HFFc6 (cell line): ENCODE results near the gene PGPEP1. TPM values are rescaled to one million over a fixed set of nuclear protein-coding genes. Genes with fewer than 3 reads are reported as not detected.
"Not testable (repeated sequence)": the region's sequence is repeated elsewhere in the genome, so short reads cannot be mapped to it uniquely, and the experiment has no call there.

Source experiments
- DNase-seq: peaks from one replicate; pipeline ENCODE4 v3.0.0-alpha.2; 2018
- H3K27ac Mint-ChIP-seq: 2 replicates; pipeline ENCODE4 v1.8.0; 2020; ENCODE audit warnings: mild to moderate bottlenecking, mixed read lengths
- H3K27me3 Mint-ChIP-seq: 2 replicates; pipeline ENCODE4 v1.8.0; 2021; ENCODE audit warnings: mild to moderate bottlenecking, moderate library complexity, mixed read lengths; ENCODE audit not compliant: insufficient read depth
- H3K36me3 Mint-ChIP-seq: 2 replicates; pipeline ENCODE4 v1.8.0; 2021; ENCODE audit warnings: low read depth, mixed read lengths
- H3K4me1 Mint-ChIP-seq: 2 replicates; pipeline ENCODE4 v1.8.0; 2020; ENCODE audit warnings: low read depth, mixed read lengths
- H3K4me3 Mint-ChIP-seq: 2 replicates; pipeline ENCODE4 v1.8.0; 2020; ENCODE audit warnings: mild to moderate bottlenecking, moderate library complexity, mixed read lengths
- H3K9me3 Mint-ChIP-seq: 2 replicates; pipeline ENCODE4 v1.8.0; 2020; ENCODE audit warnings: mild to moderate bottlenecking, mixed read lengths
- CTCF ChIP-seq: fragments of 200-600 bp; sonication (generic); IDR thresholded peaks from 2 replicates; pipeline ENCODE4 v1.5.0; 2021; ENCODE audit warnings: antibody characterized with exemption, mild to moderate bottlenecking
- total RNA-seq, 6 experiments: library from RNA; stranded (reverse); fragmentation: NEBNext Ultra II Directional; extraction: Animal tissue kit (Norgen Biotek cat#: 25700); gene quantifications; 2 replicates in 1 of 6; 3 replicates in 5 of 6; pipeline ENCODE4 v1.2.3, GENCODE V29; 2021

Gene PGPEP1
- total RNA-seq, 6 experiments from 2014 or later = 30.5 to 54.1 (median 32.4) TPM

- no peaks in the 10 kb centered on the region for H3K9me3 Mint-ChIP-seq
- DNase-seq = no peak
- H3K27ac Mint-ChIP-seq = peak overlapping the region; percentile 98
- peaks cover 35% of the 10 kb centered on the region for H3K4me1 Mint-ChIP-seq
- TF ChIP-seq CTCF = no peak
- H3K36me3 Mint-ChIP-seq = no peaks in the 10 kb centered on the region
- H3K4me3 Mint-ChIP-seq = peak overlapping the region; percentile 94
- peaks cover 5% of the 10 kb centered on the region for H3K27me3 Mint-ChIP-seq
These were observed 18.7 kb upstream of the PGPEP1 start for GRCh38 chr19:18321734-18322102.

GRCh38 chr19:18322318-18322758, 18.1 kb upstream of the PGPEP1 start:
- peak; percentile 52 for DNase-seq
- Mint-ChIP-seq H3K4me1 (peaks cover 35% of the 10 kb centered on the region), H3K27ac (peak overlapping the region; percentile 98), H3K9me3 (no peaks in the 10 kb centered on the region), H3K36me3 (no peaks in the 10 kb centered on the region), H3K4me3 (peak overlapping the region; percentile 94), H3K27me3 (peaks cover 5% of the 10 kb centered on the region)
- peak; percentile 68 for TF ChIP-seq CTCF

- H3K4me1 Mint-ChIP-seq = peaks cover 35% of the 10 kb centered on the region
- DNase-seq = peak; percentile 96
- no peaks in the 10 kb centered on the region for H3K9me3 Mint-ChIP-seq
- H3K27me3 Mint-ChIP-seq = peaks cover 5% of the 10 kb centered on the region
- no peaks in the 10 kb centered on the region for H3K36me3 Mint-ChIP-seq
- no peak for TF ChIP-seq CTCF
- H3K4me3 Mint-ChIP-seq = peak within 1 kb of the TSS; percentile 94
- H3K27ac Mint-ChIP-seq = peak within 1 kb of the TSS; percentile 98
These were observed 17.5 kb upstream of the PGPEP1 start, which contains the start of gene LSM4 for GRCh38 chr19:18322759-18323460. TSS of gene LSM4 (minus strand) at chr19:18323076. CDS start at chr19:18323020, 56 bp downstream.

- not testable (repeated sequence) for H3K4me3 Mint-ChIP-seq, H3K27ac Mint-ChIP-seq
These were observed 16.0 kb upstream of the PGPEP1 start for GRCh38 chr19:18324373-18324731.

GRCh38 chr19:18326772-18327171, 13.6 kb upstream of the PGPEP1 start:
- no peak for DNase-seq
- peaks cover 38% of the 10 kb centered on the region for H3K4me1 Mint-ChIP-seq
- H3K27ac Mint-ChIP-seq = no peak overlapping the region
- no peaks in the 10 kb centered on the region for H3K9me3 Mint-ChIP-seq
- H3K4me3 Mint-ChIP-seq = no peak overlapping the region
- H3K36me3 Mint-ChIP-seq = no peaks in the 10 kb centered on the region
- no peak for TF ChIP-seq CTCF
- peaks cover 4% of the 10 kb centered on the region for H3K27me3 Mint-ChIP-seq

More at GRCh38 chr19:18324373-18324731, 16.0 kb upstream of the PGPEP1 start:
- H3K36me3 Mint-ChIP-seq, H3K27me3 Mint-ChIP-seq, DNase-seq, H3K9me3 Mint-ChIP-seq: not testable (repeated sequence)
- peaks cover 44% of the 10 kb centered on the region for H3K4me1 Mint-ChIP-seq

GRCh38 chr19:18328340-18329034, 11.9 kb upstream of the PGPEP1 start:
- peaks cover 31% of the 10 kb centered on the region for H3K4me1 Mint-ChIP-seq
- H3K36me3 Mint-ChIP-seq = no peaks in the 10 kb centered on the region
- no peaks in the 10 kb centered on the region; the same call in 1 of the 2 replicates for H3K27me3 Mint-ChIP-seq
- TF ChIP-seq CTCF = peak; percentile 96
- peak overlapping the region; percentile 89 for H3K27ac Mint-ChIP-seq
- H3K9me3 Mint-ChIP-seq = no peaks in the 10 kb centered on the region
- peak; percentile 96 for DNase-seq
- peak overlapping the region; percentile 89 for H3K4me3 Mint-ChIP-seq
